ENCODE results near the gene ATP1B2. TPM values are rescaled to one million over a fixed set of nuclear protein-coding genes. Genes with fewer than 3 reads are reported as not detected.

ATP1B2 gene
- total and polyA plus RNA-seq, 9 of the 15 experiments (the other 6 are each of a cell fraction or from before 2014, with no cell fraction given) = 0.23 to 6.0 (median 0.99) TPM

- in situ Hi-C loops (cut with MboI) (no loop called here), intact Hi-C loops (cut with micrococcal nuclease) (no loop called here)
- FAIRE-seq (no peak), DNase-seq (ENCODE audit: extremely low read depth in 1 of 4, low spot score in 3 of 4) (no peak), ATAC-seq (no peak)
- Histone ChIP-seq H3K9me3 (replicated peaks; ENCODE audit: control insufficient read depth, insufficient read depth, low read depth, low read length) (no peaks in the 10 kb centered on the region), H3K79me2 (ENCODE audit: control insufficient read depth, insufficient read depth, low read length) (no peaks in the 10 kb centered on the region), H3K4me3 (no peak overlapping the region), H3K36me3 (ENCODE audit: control insufficient read depth, insufficient read depth, low read length) (no peaks in the 10 kb centered on the region), H3K4me1 (replicated peaks in 1 of 2; ENCODE audit: control insufficient read depth in 2 of 2, insufficient read depth in 2 of 2, low read length in 2 of 2) (peaks cover 3 to 26% of the 10 kb centered on the region in 2 experiments; a peak in 4 of 5 replicates), H3K27ac (ENCODE audit: extremely low read depth, low read depth, low read length) (no peak overlapping the region), H4K20me1 (replicated peaks; ENCODE audit: control insufficient read depth, insufficient read depth, low read length) (no peaks in the 10 kb centered on the region; the same call in 1 of the 2 replicates), H2AFZ (ENCODE audit: low read depth, low read length) (no peak overlapping the region), H3K4me2 (ENCODE audit: insufficient read depth, low read length) (no peak overlapping the region), H3K9me1 (ENCODE audit: control insufficient read depth, insufficient read depth, low read length) (no peaks in the 10 kb centered on the region), H3K27me3 (ENCODE audit: control insufficient read depth in 2 of 2, insufficient read depth in 2 of 2, low read length in 2 of 2) (no peaks in the 10 kb centered on the region), H3K9ac (ENCODE audit: insufficient read depth in 1 of 2, low read depth in 2 of 2, low read length in 2 of 2) (peak overlapping the region in 1 of 2 experiments; percentile 45; a peak in 1 of 4 replicates)
- no TSS peak for BruUV-seq (replicated peaks)
- 44% methylated on average over 12 of the region's 16 CpGs for WGBS (ENCODE audit: insufficient coverage, low coverage, missing lambda C conversion rate)
- TF ChIP-seq NFIC (IDR thresholded peaks at IDR 0.05) (peak; percentile 84), ZNF239 (CRISPR knock-in tag; IDR thresholded peaks at IDR 0.05) (no peak)
- ChIA-PET POLR2A (interaction anchor here (1.0 to 1.5 kb wide), 2 partner anchors 12 to 32 kb away, joined by 4 to 15 read pairs; no protein-coding TSS in a partner anchor), CTCF (ENCODE audit: low intra/inter-chr PET ratio) (no interaction called here)
Observed at GRCh38 chr17:7654832-7655540, 4.3 kb downstream of the ATP1B2 start.

- Histone ChIP-seq H3K36me3 (ENCODE audit: control insufficient read depth, insufficient read depth, low read length) (no peaks in the 10 kb centered on the region), H3K79me2 (ENCODE audit: control insufficient read depth, insufficient read depth, low read length) (no peaks in the 10 kb centered on the region), H4K20me1 (replicated peaks; ENCODE audit: control insufficient read depth, insufficient read depth, low read length) (no peaks in the 10 kb centered on the region; the same call in 1 of the 2 replicates), H3K9ac (ENCODE audit: insufficient read depth in 1 of 2, low read depth in 2 of 2, low read length in 2 of 2) (no peak overlapping the region), H3K9me1 (ENCODE audit: control insufficient read depth, insufficient read depth, low read length) (no peaks in the 10 kb centered on the region), H3K4me2 (ENCODE audit: insufficient read depth, low read length) (no peak overlapping the region), H3K9me3 (replicated peaks; ENCODE audit: control insufficient read depth, insufficient read depth, low read depth, low read length) (no peaks in the 10 kb centered on the region), H3K27ac (ENCODE audit: extremely low read depth, low read depth, low read length) (no peak overlapping the region), H3K4me1 (replicated peaks in 1 of 2; ENCODE audit: control insufficient read depth in 2 of 2, insufficient read depth in 2 of 2, low read length in 2 of 2) (peaks cover 0 to 22% of the 10 kb centered on the region in 2 experiments; a peak in 3 of 5 replicates), H3K4me3 (no peak overlapping the region), H2AFZ (ENCODE audit: low read depth, low read length) (no peak overlapping the region), H3K27me3 (ENCODE audit: control insufficient read depth in 2 of 2, insufficient read depth in 2 of 2, low read length in 2 of 2) (no peaks in the 10 kb centered on the region)
- DNase-seq (ENCODE audit: extremely low read depth in 1 of 4, low spot score in 3 of 4) = no peak
- ATAC-seq = no peak
- intact Hi-C loops (cut with micrococcal nuclease) (no loop called here), in situ Hi-C loops (cut with MboI) (no loop called here)
- TF ChIP-seq HES1 (IDR thresholded peaks at IDR 0.05; ENCODE audit: low read depth) = no peak
- TF ChIP-seq PRMT5 (CRISPR knock-in tag; IDR thresholded peaks at IDR 0.05) = no peak
- no peak for TF ChIP-seq ZNF212 (CRISPR knock-in tag; IDR thresholded peaks at IDR 0.05)
- TF ChIP-seq SFPQ (IDR thresholded peaks at IDR 0.05; ENCODE audit: low read depth, low read length) = no peak
- no peak for TF ChIP-seq ZNF707 (CRISPR knock-in tag; conservative IDR thresholded peaks at IDR 0.05)
- TF ChIP-seq NFE2L1 (tag; IDR thresholded peaks at IDR 0.05; ENCODE audit: borderline replicate concordance, low read depth) = no peak
- no peak for TF ChIP-seq C11orf30 (IDR thresholded peaks at IDR 0.05; ENCODE audit: low read depth)
- TF ChIP-seq SP2 (IDR thresholded peaks at IDR 0.05; ENCODE audit: extremely low read depth, low read depth, low read length, poor library complexity, severe bottlenecking) = no peak
- CTCF ChIA-PET (ENCODE audit: low intra/inter-chr PET ratio) = no interaction called here
- BruUV-seq (replicated peaks) = no TSS peak
- FAIRE-seq = no peak
- POLR2A ChIA-PET = interaction anchor here (1.0 kb wide), 1 partner anchor 12 kb away, joined by 4 read pairs; no protein-coding TSS in a partner anchor
- 98% methylated on average over 6 of the region's 17 CpGs for WGBS (ENCODE audit: insufficient coverage, low coverage, missing lambda C conversion rate)
Observed at GRCh38 chr17:7655541-7655840, 4.8 kb downstream of the ATP1B2 start.
